Glomerular visceral epithelial cell (primary cell): ENCODE data around the gene RALBP1.
A peak's percentile ranks its signal among the peaks of the same experiment; 100 is the strongest.

Experiments used
- DNase-seq: peaks from one replicate; pipeline ENCODE4 v3.0.0-alpha.2; 2016; ENCODE audit errors: extremely low spot score

RALBP1 gene

DNA sequence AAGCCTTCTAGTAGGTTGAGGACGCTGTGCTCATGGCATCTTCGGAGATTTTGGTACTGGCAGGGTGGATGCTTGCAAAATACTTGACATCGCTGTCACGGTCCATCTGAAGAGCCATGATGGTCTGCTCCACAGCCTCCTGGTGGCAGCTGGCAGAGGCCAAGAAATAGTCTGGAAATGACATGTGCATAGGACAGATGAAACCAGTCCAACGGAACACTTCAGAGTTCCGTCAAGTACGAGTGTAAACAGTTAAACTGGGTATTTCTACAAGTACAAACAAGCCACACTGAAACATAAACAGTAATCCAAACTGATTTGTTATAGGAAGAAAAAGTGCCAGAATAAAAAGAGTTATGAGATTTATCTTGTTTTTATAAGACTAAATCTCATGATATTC is 72.5 kb downstream of the RALBP1 start:
- no peak for DNase-seq

DNA sequence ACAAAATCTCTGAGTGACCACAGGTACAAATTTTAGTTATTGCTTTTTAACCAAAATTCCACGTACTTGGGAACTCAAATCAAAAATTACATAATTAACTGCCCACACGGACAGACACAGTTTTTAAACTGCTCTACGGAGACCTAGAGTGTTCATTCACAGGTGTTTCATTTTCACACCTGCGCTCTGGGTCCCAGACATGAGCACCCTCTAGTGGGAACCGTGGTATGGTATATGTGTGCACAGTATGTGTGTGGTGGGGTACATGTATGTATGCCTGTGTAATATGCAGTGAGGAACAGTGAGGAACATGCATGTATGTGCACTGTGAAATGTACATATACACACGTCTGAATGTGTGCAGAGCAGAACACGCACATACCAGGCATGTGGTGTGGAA is 74.1 kb downstream of the RALBP1 start:
- no peak for DNase-seq

DNA sequence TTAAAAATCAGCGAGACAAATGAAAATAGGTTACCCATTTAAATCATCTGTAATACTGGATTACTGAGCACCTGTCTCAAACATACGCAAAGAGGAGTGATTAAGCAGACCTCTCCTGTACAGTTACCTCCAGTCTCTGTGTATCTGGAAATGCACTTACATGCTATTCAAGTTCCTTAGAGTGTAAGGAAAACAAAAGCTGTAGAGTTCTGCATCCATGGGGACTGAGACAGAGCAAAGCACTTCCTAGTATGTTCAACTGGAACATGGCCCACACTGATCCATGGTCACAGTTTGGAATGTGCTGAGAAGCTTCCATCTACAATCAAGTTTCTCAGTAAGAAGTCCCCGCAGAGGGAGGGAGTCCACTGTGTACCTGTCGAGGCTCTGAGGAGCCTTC is 75.1 kb downstream of the RALBP1 start:
- no peak for DNase-seq

DNA sequence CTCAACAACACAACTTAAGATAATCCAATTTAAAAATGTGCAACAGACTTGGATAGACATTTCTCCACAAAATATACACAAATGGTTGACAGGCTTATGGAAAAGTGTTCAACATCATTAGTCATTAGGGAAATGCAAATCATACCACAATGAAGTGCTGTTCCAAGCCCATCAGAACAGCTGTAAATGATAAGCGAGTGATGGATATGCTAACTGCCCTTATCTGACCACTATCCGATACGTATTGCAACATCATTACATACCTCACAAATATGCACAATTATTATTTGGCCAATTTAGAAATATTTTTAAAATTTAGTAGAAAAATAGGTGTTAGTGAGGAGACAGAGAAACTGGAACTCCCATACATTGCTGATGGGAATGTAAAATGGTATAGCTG is 76.9 kb downstream of the RALBP1 start:
- DNase-seq: no peak

DNA sequence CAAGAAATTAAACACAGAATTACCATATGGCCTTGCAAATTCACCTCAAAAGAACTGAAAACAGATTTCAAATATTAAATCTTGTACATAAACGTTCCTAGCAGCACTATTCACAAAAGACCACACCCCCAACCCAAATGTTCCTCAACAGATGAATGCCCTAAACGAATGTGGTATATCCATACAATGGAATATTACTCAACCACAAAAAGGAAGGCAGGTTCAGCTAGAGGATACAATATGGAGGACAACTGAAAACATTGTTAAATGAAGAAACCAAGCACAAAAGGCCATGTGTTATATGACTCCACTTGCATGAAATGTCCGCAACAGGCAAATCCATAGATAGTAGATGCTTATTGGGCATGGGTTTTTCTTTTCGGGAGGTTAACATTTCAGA is 77.3 kb downstream of the RALBP1 start:
- DNase-seq: no peak

DNA sequence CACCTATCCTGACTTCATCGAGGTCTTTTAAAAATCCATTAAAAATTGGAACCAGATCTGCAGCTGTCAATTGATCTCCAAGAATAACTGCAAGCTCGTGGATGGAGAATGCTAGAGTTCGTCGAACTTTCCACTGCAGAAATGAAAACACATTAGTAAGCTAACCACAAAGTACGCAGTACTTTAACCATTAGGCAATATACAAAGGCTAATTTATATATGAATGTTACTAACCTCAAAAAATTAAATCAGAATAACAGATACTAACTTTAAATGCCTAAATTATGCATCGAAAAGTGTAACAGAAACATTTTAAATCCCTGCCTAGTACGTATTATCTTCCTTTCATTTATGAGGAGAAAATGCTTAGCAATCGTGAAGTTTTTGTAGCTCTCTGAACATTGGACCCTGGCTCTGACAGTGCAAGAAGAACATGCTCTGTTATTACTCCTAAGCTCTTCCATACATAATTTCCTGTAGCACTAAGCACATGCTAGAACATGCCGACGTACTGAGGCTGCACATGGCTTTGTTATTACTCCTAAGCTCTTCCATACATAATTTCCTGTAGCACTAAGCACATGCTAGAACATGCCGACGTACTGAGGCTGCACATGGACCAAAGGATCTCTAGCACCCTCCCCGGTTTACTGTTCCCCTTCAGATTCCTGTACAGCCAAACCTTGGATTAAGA is 82.1 kb downstream of the RALBP1 start:
- no peak for DNase-seq

DNA sequence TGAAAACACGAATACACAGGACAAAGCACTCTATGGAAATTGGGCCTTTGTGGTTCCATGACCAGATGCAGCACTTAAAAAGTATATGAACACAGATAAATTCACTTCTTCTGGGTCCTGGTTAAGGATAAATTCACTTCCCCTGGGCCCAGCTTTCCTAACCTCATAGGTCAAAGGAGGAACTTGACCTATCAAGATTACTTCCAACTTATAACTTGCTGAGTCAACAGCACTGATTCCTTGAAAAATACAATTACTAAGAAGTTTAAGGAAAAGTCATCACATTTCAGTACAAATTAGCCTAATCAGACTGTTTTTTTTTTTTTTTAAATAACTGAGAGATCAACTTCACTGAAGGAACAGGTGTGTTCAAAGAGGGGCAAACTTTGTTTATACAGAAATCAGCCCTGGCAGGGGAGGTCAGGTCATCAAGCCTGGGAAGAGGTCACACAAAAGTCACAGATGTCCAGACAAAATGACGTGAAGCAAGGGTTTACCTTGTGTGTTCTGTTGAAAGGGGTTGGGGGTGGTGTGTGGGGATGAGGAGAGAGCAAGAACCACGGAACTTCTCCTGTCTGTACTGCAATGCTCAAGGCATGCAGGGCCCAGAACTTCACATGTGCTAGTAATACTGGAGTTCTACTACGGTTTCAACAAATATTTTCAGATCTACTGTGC is 83.2 kb downstream of the RALBP1 start:
- no peak for DNase-seq

DNA sequence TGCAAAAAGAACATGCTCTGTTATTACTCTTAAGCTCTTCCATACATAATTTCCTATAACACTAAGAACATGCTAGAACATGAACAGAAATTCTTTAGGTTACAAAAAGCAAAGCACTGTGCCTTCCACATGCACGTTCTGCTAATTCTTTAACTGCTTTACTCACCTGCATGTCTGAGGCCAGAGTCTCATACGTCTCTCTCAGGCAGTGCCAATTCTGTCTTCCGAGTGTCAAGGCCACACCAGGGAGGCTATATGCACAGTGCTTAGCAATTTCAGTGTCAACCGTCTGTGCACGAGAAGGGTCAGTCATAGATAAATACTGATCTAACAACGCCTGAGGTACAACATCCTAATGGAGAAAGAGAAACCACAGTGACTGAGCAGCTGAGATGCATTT is 83.9 kb downstream of the RALBP1 start:
- DNase-seq: no peak

DNA sequence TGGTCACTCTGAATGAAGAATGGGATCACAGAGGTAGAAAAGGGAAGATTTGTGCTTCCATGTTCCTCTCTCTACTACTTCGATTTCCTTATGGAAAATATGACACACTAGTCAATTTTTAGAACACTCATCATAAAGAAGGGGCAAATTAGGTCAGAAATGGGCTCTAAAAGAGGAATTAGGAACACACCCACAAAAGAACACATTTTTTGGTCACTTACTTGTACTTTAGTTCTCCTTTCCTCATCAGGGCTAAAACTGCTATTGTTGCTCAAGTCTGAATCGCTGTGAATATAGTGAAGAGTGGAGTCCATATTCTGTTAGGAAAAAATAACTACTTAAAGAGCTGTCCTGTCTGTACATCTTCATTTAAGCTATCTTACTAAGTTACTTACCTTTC is 86.4 kb downstream of the RALBP1 start:
- no peak for DNase-seq

DNA sequence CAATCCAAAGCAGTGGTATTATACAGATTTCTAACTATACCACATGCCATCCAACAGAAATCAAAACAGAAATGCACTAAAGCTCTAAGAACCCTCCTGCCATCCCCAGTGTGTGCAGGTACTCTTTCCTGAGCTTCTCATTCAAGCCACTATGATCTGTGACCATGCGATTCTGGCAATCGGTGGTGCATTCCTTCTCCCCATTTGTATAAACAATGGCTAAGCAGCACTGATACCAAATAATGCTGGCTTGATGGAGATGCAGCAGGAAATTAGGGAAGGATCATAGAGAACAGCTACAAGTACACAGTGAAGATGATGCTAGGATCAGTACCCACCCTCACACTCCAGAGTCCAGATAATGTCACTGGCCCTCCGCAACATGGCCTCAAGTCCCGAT is 87.3 kb downstream of the RALBP1 start:
- DNase-seq: no peak

DNA sequence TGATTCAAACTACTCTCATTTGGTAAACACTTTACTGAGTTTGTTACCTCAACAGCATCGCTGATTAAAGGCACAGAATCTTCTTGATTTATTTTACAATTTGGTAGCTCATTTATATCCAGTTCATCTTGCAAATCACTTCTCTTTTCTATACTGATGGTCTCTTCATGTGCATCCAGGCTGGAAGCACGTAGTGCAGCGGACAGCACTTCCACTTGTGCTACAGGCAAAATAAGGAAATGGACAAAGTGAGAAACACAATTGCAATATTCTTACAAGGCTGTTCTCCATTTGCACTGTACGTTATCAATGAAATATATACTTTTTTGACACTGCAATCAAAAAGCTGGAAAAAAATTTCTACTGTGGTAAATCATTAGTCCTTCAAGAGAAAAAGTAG is 88.0 kb downstream of the RALBP1 start:
- no peak for DNase-seq

DNA sequence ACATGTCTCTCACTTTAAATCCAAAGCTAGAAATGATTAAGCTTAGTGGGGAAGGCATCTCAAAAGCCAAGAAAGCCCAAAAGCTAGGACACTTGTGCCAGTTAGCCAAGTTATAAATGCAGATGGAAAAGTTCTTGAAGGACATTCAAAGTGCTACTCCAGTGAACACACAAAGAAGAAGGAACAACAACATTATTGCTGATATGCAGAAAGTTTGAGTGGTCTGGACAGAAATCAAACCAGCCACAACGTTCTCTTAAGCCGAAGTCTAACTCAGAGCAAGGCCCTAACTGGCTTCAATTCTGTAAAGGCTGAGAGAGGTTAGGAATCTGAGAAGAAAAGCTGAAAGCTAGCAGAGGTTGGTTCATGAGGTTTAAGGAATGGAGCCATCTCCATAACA is 90.1 kb downstream of the RALBP1 start:
- DNase-seq: no peak

DNA sequence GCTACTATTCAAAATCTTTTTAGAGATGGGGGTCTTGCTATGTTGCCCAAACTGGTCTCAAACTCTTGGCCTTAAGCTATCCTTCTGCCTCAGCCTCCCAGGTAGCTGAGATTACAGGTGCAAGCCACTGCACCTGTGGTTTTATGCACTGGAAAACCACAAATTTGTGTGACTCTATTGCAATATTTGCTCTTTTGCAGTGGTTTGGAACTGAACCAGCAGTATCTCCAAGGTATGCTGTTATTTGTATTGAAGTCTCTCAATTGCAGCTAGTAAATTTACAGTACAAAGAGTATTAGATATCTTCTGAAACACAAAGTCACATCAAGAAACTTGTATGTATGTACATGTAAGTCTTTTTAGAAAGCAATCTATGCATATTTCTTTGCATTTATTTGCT is 92.9 kb downstream of the RALBP1 start:
- no peak for DNase-seq

DNA sequence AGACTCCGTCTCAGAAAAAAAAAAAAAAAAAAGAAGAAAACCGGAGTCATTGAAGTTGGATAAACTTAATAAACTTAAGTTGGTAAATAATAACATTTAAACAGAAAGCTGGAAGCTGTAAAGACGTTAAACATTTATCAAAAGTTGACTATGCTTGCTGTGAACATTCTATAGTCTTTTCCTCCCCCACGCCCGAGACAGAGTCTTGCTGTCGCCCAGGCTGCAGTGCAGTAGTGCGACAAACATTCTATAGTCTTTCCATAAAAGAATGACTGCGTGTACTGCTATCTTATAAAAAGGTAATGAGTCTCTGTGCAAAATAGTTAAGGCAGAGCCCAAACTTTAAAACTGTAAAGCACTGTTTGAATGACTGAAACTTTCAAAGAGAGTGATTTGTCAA is 93.9 kb downstream of the RALBP1 start:
- DNase-seq: no peak

DNA sequence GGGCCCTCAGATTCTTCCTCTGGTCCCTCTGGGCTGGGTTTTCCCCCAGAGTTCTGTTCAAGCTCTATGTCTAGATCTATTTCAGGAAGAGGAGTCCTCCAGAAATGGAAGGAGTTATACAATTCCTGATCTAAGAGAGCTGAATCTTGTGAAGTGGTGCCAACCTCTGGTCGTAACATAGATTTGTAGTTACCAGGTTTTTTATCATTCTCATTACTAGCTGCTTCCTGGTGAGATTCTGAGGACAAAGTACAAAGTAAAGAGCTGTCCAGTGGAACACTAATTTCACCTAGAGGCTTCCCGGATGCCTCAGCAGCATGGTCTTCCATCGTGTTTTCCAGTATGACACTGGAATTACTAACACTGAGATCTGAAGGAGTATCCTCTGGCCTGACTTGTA is 94.9 kb downstream of the RALBP1 start:
- DNase-seq: no peak

DNA sequence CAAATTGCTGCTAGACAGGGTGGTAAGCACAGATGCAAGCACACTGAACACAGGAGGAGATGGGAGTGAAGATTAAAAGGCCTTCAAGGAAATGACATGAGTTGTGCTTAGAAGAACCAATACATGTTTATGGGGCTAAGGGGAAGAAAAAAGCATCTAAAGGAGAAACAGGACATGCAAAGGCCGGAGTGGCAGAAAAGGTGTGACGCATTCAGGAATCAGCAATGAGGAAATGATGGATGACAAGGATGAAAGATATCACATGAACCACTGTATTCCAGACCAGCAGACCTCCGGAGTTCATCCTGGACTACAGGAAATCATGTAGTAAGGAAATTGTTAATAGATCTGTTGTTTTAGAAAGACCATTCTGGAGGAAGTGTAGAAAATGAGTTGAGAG is 96.2 kb downstream of the RALBP1 start:
- DNase-seq: no peak

DNA sequence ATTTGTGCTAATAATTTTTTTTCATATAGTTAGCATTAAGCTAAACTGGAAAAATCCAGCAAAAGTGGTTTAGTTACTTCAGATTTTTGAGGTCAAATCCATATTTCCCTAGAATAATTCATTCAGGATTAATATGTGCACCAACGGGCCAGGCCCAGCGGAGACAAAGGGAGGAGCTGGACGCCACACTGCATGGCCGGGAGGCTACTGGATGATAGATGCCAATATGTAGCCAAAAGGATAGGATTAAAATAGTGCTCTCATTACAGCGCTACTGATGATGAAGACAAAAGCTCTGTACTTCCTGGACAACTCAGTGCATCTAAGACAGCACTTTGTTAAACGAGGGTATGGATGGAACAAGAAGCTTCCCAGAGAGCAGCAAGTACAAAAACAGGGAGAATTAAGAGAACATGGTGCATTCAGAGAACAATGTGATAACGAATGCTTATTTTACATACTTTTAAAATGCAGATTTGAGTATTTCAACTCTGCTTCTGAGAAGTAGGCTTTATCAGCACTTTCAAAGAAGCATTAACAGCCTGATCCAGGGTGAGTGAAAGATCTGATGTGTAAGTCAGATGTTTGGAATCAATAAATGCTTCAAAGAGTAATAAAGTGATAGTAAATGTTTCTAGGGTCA is 99.3 kb downstream of the RALBP1 start:
- DNase-seq: no peak

DNA sequence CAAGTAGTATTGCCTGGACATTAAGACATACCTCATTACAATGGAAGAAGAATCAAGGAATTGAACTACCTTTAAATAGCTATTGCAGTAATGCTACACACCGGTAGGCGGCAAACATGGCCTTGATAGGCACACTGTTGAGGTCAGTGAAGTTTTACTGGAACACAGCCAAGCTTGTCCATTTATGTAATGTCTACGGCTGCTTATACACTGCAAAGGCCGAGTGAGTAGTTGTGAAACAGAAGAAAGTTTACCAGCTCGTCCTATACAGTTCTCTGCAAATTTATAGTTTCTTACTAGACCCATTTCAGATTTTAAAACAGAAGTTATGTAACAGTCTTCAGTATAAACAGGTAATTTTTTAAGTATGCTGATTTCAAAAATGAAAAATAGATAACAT is 100.2 kb downstream of the RALBP1 start:
- DNase-seq: peak; percentile 93

DNA sequence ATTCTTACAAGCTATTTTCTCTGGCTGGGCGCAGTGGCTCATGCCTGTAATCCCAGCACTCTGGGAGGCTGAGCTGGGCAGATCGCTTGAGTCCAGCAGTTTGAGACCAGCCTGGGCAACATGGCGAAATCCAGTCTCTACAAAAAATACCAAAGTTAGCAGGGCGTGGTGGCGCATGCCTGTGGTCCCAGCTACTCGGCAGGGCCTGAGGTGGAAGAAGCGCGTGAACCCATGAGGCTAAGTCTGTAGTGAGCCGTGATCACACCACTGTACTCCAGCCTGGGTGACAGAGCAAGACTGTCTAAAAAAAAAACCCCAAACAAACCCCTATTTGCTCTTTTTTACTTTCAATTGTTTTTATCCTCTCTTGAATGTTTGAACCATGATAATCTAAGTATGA is 102.0 kb downstream of the RALBP1 start:
- DNase-seq: peak; percentile 10

DNA sequence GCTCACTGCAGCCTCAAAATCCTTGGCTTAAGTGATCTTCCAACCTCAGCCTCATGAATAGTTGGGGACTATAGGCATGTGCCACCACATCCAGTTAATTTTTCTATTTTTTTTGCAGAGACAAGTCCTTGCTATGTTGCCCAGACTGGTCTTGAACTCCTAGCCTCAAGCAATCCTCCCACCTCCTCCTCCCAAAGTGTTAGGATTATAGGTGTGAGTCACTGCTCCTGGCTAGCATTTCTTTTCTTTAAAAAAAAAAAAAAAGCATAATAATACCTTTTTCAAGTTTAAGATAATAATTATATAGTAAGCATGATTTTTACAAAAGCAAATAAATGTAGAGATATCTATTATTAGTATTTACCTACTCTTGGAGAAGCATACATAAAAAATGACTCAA is 103.0 kb downstream of the RALBP1 start:
- DNase-seq: no peak

DNA sequence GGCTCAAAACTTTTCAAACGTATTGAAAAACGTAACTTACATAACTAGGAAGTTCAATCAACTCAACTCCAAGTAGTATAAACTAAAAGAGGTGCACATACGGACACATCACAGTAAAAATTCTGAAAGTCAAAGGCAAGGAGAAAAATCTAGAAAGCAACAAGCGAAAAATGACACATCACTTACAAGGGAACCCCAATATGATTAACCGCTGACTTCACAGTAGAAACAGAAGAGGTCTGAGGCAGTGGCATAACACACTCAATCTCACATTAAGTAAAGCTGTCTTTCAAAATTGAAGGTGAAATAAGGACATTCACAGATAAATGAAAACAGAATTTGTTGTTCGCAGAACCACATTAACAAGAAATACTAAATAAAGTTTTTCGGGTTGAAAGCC is 106.4 kb downstream of the RALBP1 start:
- DNase-seq: no peak

DNA sequence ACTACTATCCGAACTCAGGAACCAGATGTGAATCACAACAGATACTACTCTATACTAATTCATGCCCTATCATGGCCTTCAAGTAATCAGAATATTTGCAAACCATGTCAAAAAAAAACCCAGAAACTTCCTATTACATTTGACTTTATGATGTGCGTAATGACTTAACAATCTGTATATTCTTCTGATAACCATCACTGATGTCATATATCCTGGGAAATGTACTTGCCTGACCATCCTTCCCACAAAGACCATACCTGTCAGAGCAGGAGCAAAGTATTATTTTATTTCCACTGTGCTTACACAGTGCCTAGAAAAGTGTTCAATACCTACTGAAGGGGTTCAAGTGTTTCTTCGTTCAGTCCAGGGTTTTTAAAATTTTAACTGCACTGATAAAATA is 111.5 kb downstream of the RALBP1 start:
- DNase-seq: no peak
